Measurements from ENCODE around the gene ARL1. TPM values are rescaled to one million over a fixed set of nuclear protein-coding genes. Genes with fewer than 3 reads are reported as not detected.

The ARL1 gene
- 74.5 and 83.9 TPM in 2 replicates for total RNA-seq

GRCh38 chr12:101407436-101408345 is at the start of gene ARL1:
TSS of gene ARL1 (minus strand) at chr12:101407772. CDS start at chr12:101407645, 127 bp downstream.

Small RNAs within 50 kb of the gene (small RNA-seq; reads per million reads assigned to genes)
- gene RF00019 (not detected), gene RNU6-1068P (not detected), gene RPS27P23 (not detected)

Other genes with a start within 250 kb of the ARL1 start
- not detected in 2 replicates for gene SLC5A8, start 197.5 kb downstream of the ARL1 start, total RNA-seq
- 49.3 and 50.9 TPM in 2 replicates for gene UTP20, start 127.7 kb downstream of the ARL1 start, total RNA-seq
- not detected in 2 replicates for gene SPIC, start 67.6 kb upstream of the ARL1 start, total RNA-seq
- gene MYBPC1, start 187.2 kb upstream of the ARL1 start, total RNA-seq = not detected in 2 replicates